Endodermal cell (in vitro differentiated cells): ENCODE data around the gene PDE10A. TPM values are rescaled to one million over a fixed set of nuclear protein-coding genes. Genes with fewer than 3 reads are reported as not detected.

Experiments
- DNase-seq: peaks from one replicate; pipeline ENCODE4 v3.0.0-alpha.2; 2017
- H3K27ac ChIP-seq: 2 replicates; pipeline ENCODE4 v1.5.1; 2013; ENCODE audit warnings: mild to moderate bottlenecking, low read depth, low read length, moderate library complexity
- H3K27me3 ChIP-seq: 2 replicates; pipeline ENCODE4 v1.6.1; 2013; ENCODE audit warnings: mild to moderate bottlenecking, low read length, moderate library complexity; ENCODE audit not compliant: insufficient read depth, control insufficient read depth, poor library complexity, severe bottlenecking
- H3K36me3 ChIP-seq: 2 replicates; pipeline ENCODE4 v1.7.0; 2013; ENCODE audit warnings: mild to moderate bottlenecking, low read length, moderate library complexity; ENCODE audit not compliant: control insufficient read depth, insufficient read depth
- H3K4me1 ChIP-seq: one replicate; pipeline ENCODE4 v1.7.0; 2013; ENCODE audit warnings: low read length; ENCODE audit not compliant: control insufficient read depth, insufficient read depth
- H3K4me3 ChIP-seq: 2 replicates; pipeline ENCODE4 v1.5.1; 2013; ENCODE audit warnings: mild to moderate bottlenecking, low read length, moderate library complexity
- H3K9ac ChIP-seq: 2 replicates; pipeline ENCODE4 v1.6.1; 2013; ENCODE audit warnings: mild to moderate bottlenecking, low read length, moderate library complexity; ENCODE audit not compliant: poor library complexity, severe bottlenecking; ENCODE audit errors: extremely low read depth
- H3K9me3 ChIP-seq: 2 replicates; pipeline ENCODE4 v1.6.1; 2013; ENCODE audit warnings: mild to moderate bottlenecking, low read length, moderate library complexity; ENCODE audit not compliant: control insufficient read depth
- H3K27ac Mint-ChIP-seq: 2 replicates; pipeline ENCODE4 v1.8.0; 2020; ENCODE audit warnings: mixed read lengths
- H3K27me3 Mint-ChIP-seq: 2 replicates; pipeline ENCODE4 v1.8.0; 2021; ENCODE audit warnings: mild to moderate bottlenecking, mixed read lengths; ENCODE audit not compliant: insufficient read depth
- H3K36me3 Mint-ChIP-seq: 2 replicates; pipeline ENCODE4 v1.8.0; 2020; ENCODE audit warnings: low read depth, mixed read lengths
- H3K4me1 Mint-ChIP-seq: 2 replicates; pipeline ENCODE4 v1.8.0; 2020; ENCODE audit warnings: mixed read lengths
- H3K4me3 Mint-ChIP-seq: 2 replicates; pipeline ENCODE4 v1.8.0; 2020; ENCODE audit warnings: mild to moderate bottlenecking, moderate library complexity, mixed read lengths
- H3K9me3 Mint-ChIP-seq: 2 replicates; pipeline ENCODE4 v1.8.0; 2020; ENCODE audit warnings: mild to moderate bottlenecking, mixed read lengths
- CTCF ChIP-seq: fragments of 200-600 bp; sonication (generic); conservative IDR thresholded peaks from 2 replicates; pipeline ENCODE4 v1.5.0; 2021; ENCODE audit warnings: antibody characterized with exemption, mild to moderate bottlenecking
- WGBS, 2 experiments: methylation state at CpG; one replicate each; pipeline versions ENCODE4 v1.1.5 to v1.1.7; 2013; ENCODE audit warnings: missing lambda C conversion rate in 2 of 2, mixed read lengths in 1 of 2; ENCODE audit not compliant: insufficient coverage in 1 of 2, insufficient read length in 1 of 2; 5-methylcytosine and 5-hydroxymethylcytosine counted together
- total RNA-seq, 2 donors: library from RNA; stranded (reverse); fragmentation: NEBNext Ultra II Directional in 1 of 2; extraction: Animal tissue kit (Norgen Biotek cat#: 25700) in 1 of 2; gene quantifications; 2 replicates in 1 of 2; 3 replicates in 1 of 2; pipeline ENCODE4 v1.2.1, GENCODE V29; 2021

Gene PDE10A
- total RNA-seq, 2 donors from 2014 or later: 22.8 to 27.8 TPM

GRCh38 chr6:165677091-165677490 lies 14.1 kb upstream of the PDE10A start:
- no peaks in the 10 kb centered on the region for H3K36me3 Mint-ChIP-seq
- TF ChIP-seq CTCF: no peak
- no peak overlapping the region for H3K4me3 ChIP-seq
- H3K36me3 ChIP-seq: no peaks in the 10 kb centered on the region
- no peak overlapping the region for H3K4me3 Mint-ChIP-seq
- DNase-seq: no peak
- H3K27me3 ChIP-seq: no peaks in the 10 kb centered on the region
- 91 to 98% methylated on average over 5 to 6 of the region's 6 CpGs for WGBS, 2 experiments
- H3K27ac ChIP-seq: no peak overlapping the region
- no peak overlapping the region for H3K27ac Mint-ChIP-seq
- peaks cover 29% of the 10 kb centered on the region for H3K4me1 Mint-ChIP-seq
- H3K9me3 ChIP-seq: no peaks in the 10 kb centered on the region
- no peaks in the 10 kb centered on the region for H3K9me3 Mint-ChIP-seq
- no peak overlapping the region for H3K9ac ChIP-seq
- no peaks in the 10 kb centered on the region for H3K27me3 Mint-ChIP-seq
- H3K4me1 ChIP-seq: peaks cover 3% of the 10 kb centered on the region

- Histone ChIP-seq H3K27me3 (no peaks in the 10 kb centered on the region), H3K36me3 (no peaks in the 10 kb centered on the region), H3K27ac (no peak overlapping the region), H3K4me1 (peaks cover 3% of the 10 kb centered on the region), H3K9me3 (no peaks in the 10 kb centered on the region), H3K4me3 (no peak overlapping the region), H3K9ac (no peak overlapping the region)
- no peak overlapping the region for H3K27ac Mint-ChIP-seq
- peaks cover 29% of the 10 kb centered on the region for H3K4me1 Mint-ChIP-seq
- TF ChIP-seq CTCF: peak; percentile 36
- no peaks in the 10 kb centered on the region for H3K9me3 Mint-ChIP-seq
- WGBS, 2 experiments: 82 to 85% methylated on average over 9 to 18 of the region's 18 CpGs
- no peaks in the 10 kb centered on the region for H3K36me3 Mint-ChIP-seq
- no peak overlapping the region for H3K4me3 Mint-ChIP-seq
- H3K27me3 Mint-ChIP-seq: no peaks in the 10 kb centered on the region
- no peak for DNase-seq
Measured at GRCh38 chr6:165676435-165677068, 13.5 kb upstream of the PDE10A start.

- Mint-ChIP-seq H3K27ac (no peak overlapping the region), H3K4me3 (no peak overlapping the region), H3K27me3 (no peaks in the 10 kb centered on the region), H3K4me1 (peaks cover 31% of the 10 kb centered on the region), H3K9me3 (no peaks in the 10 kb centered on the region), H3K36me3 (no peaks in the 10 kb centered on the region)
- H3K36me3 ChIP-seq: no peaks in the 10 kb centered on the region
- TF ChIP-seq CTCF: no peak
- H3K4me3 ChIP-seq: no peak overlapping the region
- no peak for DNase-seq
- no peaks in the 10 kb centered on the region for H3K27me3 ChIP-seq
- H3K9ac ChIP-seq: no peak overlapping the region
- H3K9me3 ChIP-seq: no peaks in the 10 kb centered on the region
- WGBS, 2 experiments: no CpG with 5 or more reads among the region's 1 CpG
- H3K4me1 ChIP-seq: peaks cover 7% of the 10 kb centered on the region
- H3K27ac ChIP-seq: no peak overlapping the region
Measured at GRCh38 chr6:165675120-165675519, 12.1 kb upstream of the PDE10A start.
